MM.1S (cell line): ENCODE data around the gene TNFSF13B.

Experiments
- CTCF ChIP-seq: fragments of 300-600 bp; sonication (generic); IDR thresholded peaks from 2 replicates; pipeline ENCODE4 v1.5.1; 2016; ENCODE audit warnings: antibody characterized with exemption, low read length, mixed read lengths
- EZH2phosphoT487 ChIP-seq: fragments of 300-600 bp; sonication (generic); IDR thresholded peaks from 2 replicates; pipeline ENCODE4 v1.6.1; 2018; ENCODE audit warnings: antibody characterized with exemption, low read length

DNA sequence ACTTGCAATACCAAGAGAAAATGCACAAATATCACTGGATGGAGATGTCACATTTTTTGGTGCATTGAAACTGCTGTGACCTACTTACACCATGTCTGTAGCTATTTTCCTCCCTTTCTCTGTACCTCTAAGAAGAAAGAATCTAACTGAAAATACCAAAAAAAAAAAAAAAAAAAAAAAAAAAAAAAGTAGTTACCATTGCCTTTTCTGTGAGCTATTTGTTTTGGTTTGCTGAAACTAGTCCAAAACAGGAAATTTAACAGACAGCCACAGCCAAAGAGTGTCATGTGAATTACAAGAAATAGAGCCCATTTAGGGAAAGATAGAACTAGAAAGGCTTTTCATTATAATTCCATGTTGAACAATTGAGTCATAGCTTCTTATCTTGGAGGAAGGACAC lies 37.3 kb downstream of the TNFSF13B start:
- TF ChIP-seq CTCF (no peak), EZH2phosphoT487 (no peak)
